WTC11 (cell line): ENCODE measurements around the gene IGHMBP2. TPM values are rescaled to one million over a fixed set of nuclear protein-coding genes. Genes with fewer than 3 reads are reported as not detected.

Source experiments
- ATAC-seq: fragments of 200-7000 bp; cut with Tn5 transposase; 2 replicates; pipeline ENCODE4 v1.10.0; 2021; ENCODE audit warnings: mild to moderate bottlenecking, moderate library complexity
- CTCF ChIA-PET: fragments of 300-600 bp; sonication (Branson Sonifier 250); formaldehyde crosslinking; loops from one replicate; lab custom pipeline; 2021; ENCODE audit warnings: antibody characterized with exemption; lab: Charles Lee
- POLR2A ChIA-PET: fragments of 350-600 bp; sonication (Branson Sonifier 250); formaldehyde crosslinking; loops from one replicate; lab custom pipeline; 2021; ENCODE audit warnings: antibody characterized with exemption; lab: Charles Lee
- DNase-seq: peaks from one replicate; pipeline ENCODE4 v3.0.0; 2021; ENCODE audit warnings: low spot score
- H3K27ac Mint-ChIP-seq: 2 replicates; pipeline ENCODE4 v1.8.0; 2021; ENCODE audit warnings: mixed read lengths
- H3K27me3 Mint-ChIP-seq: 2 replicates; pipeline ENCODE4 v1.8.0; 2021; ENCODE audit warnings: low read depth, mild to moderate bottlenecking, moderate library complexity, mixed read lengths
- H3K36me3 Mint-ChIP-seq: 2 replicates; pipeline ENCODE4 v1.8.0; 2021; ENCODE audit warnings: mixed read lengths
- H3K4me1 Mint-ChIP-seq: 2 replicates; pipeline ENCODE4 v1.8.0; 2022; ENCODE audit warnings: mixed read lengths
- H3K4me3 Mint-ChIP-seq: 2 replicates; pipeline ENCODE4 v1.8.0; 2021; ENCODE audit warnings: mild to moderate bottlenecking, moderate library complexity, mixed read lengths
- H3K9me3 Mint-ChIP-seq: 2 replicates; pipeline ENCODE4 v1.8.0; 2021; ENCODE audit warnings: mixed read lengths
- AR ChIP-seq: fragments of 250-450 bp; sonication (Bioruptor Pico); IDR thresholded peaks from 2 replicates; pipeline ENCODE4 v1.9.0; 2021; ENCODE audit warnings: mild to moderate bottlenecking
- CTCF ChIP-seq: fragments of 200-600 bp; IDR thresholded peaks from 2 replicates; pipeline ENCODE4 v1.8.0; 2022; ENCODE audit warnings: antibody characterized with exemption
- ELF4 ChIP-seq: sonication (generic); formaldehyde crosslinking; IDR thresholded peaks from 2 replicates; pipeline ENCODE4 v1.8.1; 2022; ENCODE audit warnings: low read depth, mild to moderate bottlenecking, moderate library complexity, missing genetic modification reagents
- EMX1 ChIP-seq: fragments of 250-450 bp; sonication (Bioruptor Pico); IDR thresholded peaks from 2 replicates; pipeline ENCODE4 v1.8.0; 2021; ENCODE audit warnings: mild to moderate bottlenecking
- ESRRA ChIP-seq: sonication (generic); formaldehyde crosslinking; IDR thresholded peaks from 2 replicates; pipeline ENCODE4 v1.8.1; 2022; ENCODE audit warnings: mild to moderate bottlenecking, missing genetic modification reagents, borderline replicate concordance
- FOXK1 ChIP-seq: sonication (generic); formaldehyde crosslinking; IDR thresholded peaks from 2 replicates; pipeline ENCODE4 v1.8.0; 2022; ENCODE audit warnings: mild to moderate bottlenecking, moderate library complexity, missing genetic modification reagents
- FOXP1 ChIP-seq: sonication (generic); formaldehyde crosslinking; IDR thresholded peaks from 2 replicates; pipeline ENCODE4 v1.8.0; 2022; ENCODE audit warnings: missing genetic modification reagents, mild to moderate bottlenecking, moderate library complexity, borderline replicate concordance
- GABPB1 ChIP-seq: sonication (generic); formaldehyde crosslinking; IDR thresholded peaks from 2 replicates; pipeline ENCODE4 v1.8.1; 2023; ENCODE audit warnings: mild to moderate bottlenecking, missing genetic modification reagents
- GRHL2 ChIP-seq: fragments of 250-450 bp; sonication (Bioruptor Pico); IDR thresholded peaks from 2 replicates; pipeline ENCODE4 v1.8.0; 2022; ENCODE audit warnings: mild to moderate bottlenecking, moderate library complexity; ENCODE audit not compliant: insufficient replicate concordance, severe bottlenecking
- GTF2I ChIP-seq: fragments of 250-450 bp; sonication (Bioruptor Pico); conservative IDR thresholded peaks from 2 replicates; pipeline ENCODE4 v1.4.0; 2021; ENCODE audit warnings: mild to moderate bottlenecking
- KAT7 ChIP-seq: sonication (generic); formaldehyde crosslinking; IDR thresholded peaks from 2 replicates; pipeline ENCODE4 v1.8.1; 2023; ENCODE audit warnings: missing genetic modification reagents, mild to moderate bottlenecking, borderline replicate concordance
- MAX ChIP-seq: sonication (generic); formaldehyde crosslinking; IDR thresholded peaks from 2 replicates; pipeline ENCODE4 v1.8.0; 2022; ENCODE audit warnings: mild to moderate bottlenecking, missing genetic modification reagents
- NFYB ChIP-seq: sonication (generic); formaldehyde crosslinking; conservative IDR thresholded peaks from 2 replicates; pipeline ENCODE4 v1.8.0; 2022; ENCODE audit warnings: low read depth, missing genetic modification reagents
- PREB ChIP-seq: sonication (generic); formaldehyde crosslinking; IDR thresholded peaks from 2 replicates; pipeline ENCODE4 v1.8.1; 2022; ENCODE audit warnings: mild to moderate bottlenecking, missing genetic modification reagents, moderate library complexity, borderline replicate concordance
- TEAD4 ChIP-seq: sonication (generic); formaldehyde crosslinking; IDR thresholded peaks from 2 replicates; pipeline ENCODE4 v1.8.0; 2022; ENCODE audit warnings: mild to moderate bottlenecking, missing genetic modification reagents
- ZNF232 ChIP-seq: sonication (generic); formaldehyde crosslinking; IDR thresholded peaks from 2 replicates; pipeline ENCODE4 v1.8.0; 2022; ENCODE audit warnings: mild to moderate bottlenecking, missing genetic modification reagents
- total RNA-seq: library from RNA; stranded (reverse); gene quantifications from 3 replicates; pipeline ENCODE4 v1.2.3, GENCODE V29; 2021
- TF ChIP-seq, protein P1 (sequence below): sonication (generic); formaldehyde crosslinking; IDR thresholded peaks from 2 replicates; pipeline ENCODE4 v1.8.1; 2023; ENCODE audit warnings: mild to moderate bottlenecking, missing genetic modification reagents, borderline replicate concordance
- TF ChIP-seq, protein P2 (sequence below): fragments of 250-450 bp; sonication (Bioruptor Pico); IDR thresholded peaks from 2 replicates; pipeline ENCODE4 v1.8.0; 2021; ENCODE audit warnings: mild to moderate bottlenecking

IGHMBP2 gene
- total RNA-seq, 1 experiment from 2014 or later, result 22.5 TPM

DNA sequence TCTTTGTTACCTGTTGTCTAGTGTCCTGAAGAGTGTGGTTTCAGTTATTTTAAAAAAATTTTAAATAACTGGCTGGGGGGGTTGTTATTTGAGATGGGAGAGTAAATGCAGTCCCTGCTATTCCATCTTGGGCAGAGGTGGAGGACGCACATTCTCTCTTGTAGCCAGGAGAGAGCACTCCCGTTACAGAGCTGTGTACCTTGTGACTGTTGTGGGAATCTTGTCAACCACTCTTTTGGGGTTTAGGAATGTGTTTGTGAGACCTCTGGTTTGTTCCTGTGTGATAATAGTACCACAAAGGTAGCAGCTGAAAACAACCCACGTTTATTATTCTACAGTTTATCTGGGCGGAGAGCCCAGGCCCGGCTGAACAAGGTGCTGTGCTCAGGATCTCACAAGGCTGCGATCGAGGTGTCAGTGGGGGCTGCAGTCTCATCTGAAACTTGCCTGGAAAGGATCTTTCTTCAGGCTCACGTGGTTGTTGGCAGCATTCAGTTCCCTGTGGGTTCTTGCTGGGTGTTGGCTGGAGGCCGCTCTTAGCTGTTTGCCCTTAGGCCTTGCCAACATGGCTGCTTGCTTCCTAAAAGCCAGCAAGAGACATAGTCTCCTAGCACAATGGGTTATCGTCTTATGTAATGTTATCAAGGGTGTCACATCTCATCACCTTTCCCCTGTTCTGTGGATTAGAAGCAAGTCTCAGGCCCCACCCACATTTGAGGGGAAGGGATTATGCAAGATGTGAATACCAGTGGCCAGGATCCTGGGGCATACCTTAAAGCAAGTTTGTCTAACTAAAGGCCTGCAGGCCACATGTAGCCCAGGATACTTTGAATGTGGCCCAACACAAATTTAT is 20.6 kb downstream of the IGHMBP2 start:
- no peak for ATAC-seq
- TF ChIP-seq PREB (CRISPR knock-in tag) (no peak), AR (no peak)
- TF ChIP-seq, protein P1, sequence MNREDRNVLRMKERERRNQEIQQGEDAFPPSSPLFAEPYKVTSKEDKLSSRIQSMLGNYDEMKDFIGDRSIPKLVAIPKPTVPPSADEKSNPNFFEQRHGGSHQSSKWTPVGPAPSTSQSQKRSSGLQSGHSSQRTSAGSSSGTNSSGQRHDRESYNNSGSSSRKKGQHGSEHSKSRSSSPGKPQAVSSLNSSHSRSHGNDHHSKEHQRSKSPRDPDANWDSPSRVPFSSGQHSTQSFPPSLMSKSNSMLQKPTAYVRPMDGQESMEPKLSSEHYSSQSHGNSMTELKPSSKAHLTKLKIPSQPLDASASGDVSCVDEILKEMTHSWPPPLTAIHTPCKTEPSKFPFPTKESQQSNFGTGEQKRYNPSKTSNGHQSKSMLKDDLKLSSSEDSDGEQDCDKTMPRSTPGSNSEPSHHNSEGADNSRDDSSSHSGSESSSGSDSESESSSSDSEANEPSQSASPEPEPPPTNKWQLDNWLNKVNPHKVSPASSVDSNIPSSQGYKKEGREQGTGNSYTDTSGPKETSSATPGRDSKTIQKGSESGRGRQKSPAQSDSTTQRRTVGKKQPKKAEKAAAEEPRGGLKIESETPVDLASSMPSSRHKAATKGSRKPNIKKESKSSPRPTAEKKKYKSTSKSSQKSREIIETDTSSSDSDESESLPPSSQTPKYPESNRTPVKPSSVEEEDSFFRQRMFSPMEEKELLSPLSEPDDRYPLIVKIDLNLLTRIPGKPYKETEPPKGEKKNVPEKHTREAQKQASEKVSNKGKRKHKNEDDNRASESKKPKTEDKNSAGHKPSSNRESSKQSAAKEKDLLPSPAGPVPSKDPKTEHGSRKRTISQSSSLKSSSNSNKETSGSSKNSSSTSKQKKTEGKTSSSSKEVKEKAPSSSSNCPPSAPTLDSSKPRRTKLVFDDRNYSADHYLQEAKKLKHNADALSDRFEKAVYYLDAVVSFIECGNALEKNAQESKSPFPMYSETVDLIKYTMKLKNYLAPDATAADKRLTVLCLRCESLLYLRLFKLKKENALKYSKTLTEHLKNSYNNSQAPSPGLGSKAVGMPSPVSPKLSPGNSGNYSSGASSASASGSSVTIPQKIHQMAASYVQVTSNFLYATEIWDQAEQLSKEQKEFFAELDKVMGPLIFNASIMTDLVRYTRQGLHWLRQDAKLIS (CRISPR knock-in tag), result no peak
- TF ChIP-seq, protein P2, sequence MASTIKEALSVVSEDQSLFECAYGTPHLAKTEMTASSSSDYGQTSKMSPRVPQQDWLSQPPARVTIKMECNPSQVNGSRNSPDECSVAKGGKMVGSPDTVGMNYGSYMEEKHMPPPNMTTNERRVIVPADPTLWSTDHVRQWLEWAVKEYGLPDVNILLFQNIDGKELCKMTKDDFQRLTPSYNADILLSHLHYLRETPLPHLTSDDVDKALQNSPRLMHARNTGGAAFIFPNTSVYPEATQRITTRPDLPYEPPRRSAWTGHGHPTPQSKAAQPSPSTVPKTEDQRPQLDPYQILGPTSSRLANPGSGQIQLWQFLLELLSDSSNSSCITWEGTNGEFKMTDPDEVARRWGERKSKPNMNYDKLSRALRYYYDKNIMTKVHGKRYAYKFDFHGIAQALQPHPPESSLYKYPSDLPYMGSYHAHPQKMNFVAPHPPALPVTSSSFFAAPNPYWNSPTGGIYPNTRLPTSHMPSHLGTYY (CRISPR knock-in tag), result no peak
- TF ChIP-seq, all 79 proteins: peak for 0
- Mint-ChIP-seq H3K4me1 (no peaks in the 10 kb centered on the region), H3K27me3 (no peaks in the 10 kb centered on the region), H3K27ac (no peak overlapping the region), H3K9me3 (peaks cover 18% of the 10 kb centered on the region), H3K4me3 (no peak overlapping the region), H3K36me3 (peaks cover 79% of the 10 kb centered on the region)
- CTCF ChIA-PET, result no interaction called here
- POLR2A ChIA-PET, result interaction anchor here (0.7 kb wide), 1 partner anchor 1262 kb away, joined by 4 read pairs; no protein-coding TSS in a partner anchor
- no peak for DNase-seq

GRCh38 chr11:68925611-68926010 is 21.9 kb downstream of the IGHMBP2 start:
- Mint-ChIP-seq H3K36me3 (peaks cover 77% of the 10 kb centered on the region), H3K4me3 (no peak overlapping the region), H3K27me3 (no peaks in the 10 kb centered on the region), H3K27ac (no peak overlapping the region), H3K9me3 (peaks cover 18% of the 10 kb centered on the region), H3K4me1 (no peaks in the 10 kb centered on the region)
- POLR2A ChIA-PET, result no interaction called here
- DNase-seq, result no peak
- ATAC-seq, result no peak
- CTCF ChIA-PET, result no interaction called here
- TF ChIP-seq FOXP1 (CRISPR knock-in tag) (no peak), FOXK1 (CRISPR knock-in tag) (no peak)

GRCh38 chr11:68927280-68928135 is 23.8 kb downstream of the IGHMBP2 start:
- peaks cover 67% of the 10 kb centered on the region for H3K36me3 Mint-ChIP-seq
- H3K27ac Mint-ChIP-seq, result no peak overlapping the region
- H3K4me1 Mint-ChIP-seq, result no peaks in the 10 kb centered on the region
- DNase-seq (no peak), ATAC-seq (no peak)
- ChIA-PET POLR2A (no interaction called here), CTCF (no interaction called here)
- H3K9me3 Mint-ChIP-seq, result peaks cover 18% of the 10 kb centered on the region
- H3K4me3 Mint-ChIP-seq, result no peak overlapping the region
- H3K27me3 Mint-ChIP-seq, result no peaks in the 10 kb centered on the region
- TF ChIP-seq EMX1 (CRISPR knock-in tag) (no peak), NFYB (CRISPR knock-in tag) (no peak), GABPB1 (CRISPR knock-in tag) (no peak), MAX (CRISPR knock-in tag) (no peak), ELF4 (CRISPR knock-in tag) (no peak), GRHL2 (CRISPR knock-in tag) (no peak), TEAD4 (CRISPR knock-in tag) (no peak), GTF2I (CRISPR knock-in tag) (no peak), CTCF (no peak), ESRRA (no peak), KAT7 (CRISPR knock-in tag) (no peak), ZNF232 (CRISPR knock-in tag) (no peak)
